Fibroblast of pulmonary artery (primary cell): Measurements from ENCODE around the gene UNC13D.
A peak's percentile ranks its signal among the peaks of the same experiment; 100 is the strongest.

Experiments
- DNase-seq: peaks from one replicate; pipeline ENCODE4 v3.0.0-alpha.2; 2010; ENCODE audit warnings: low read depth
- H3K4me3 ChIP-seq: replicated peaks from 2 replicates; pipeline ENCODE4 v1.5.1; 2011; ENCODE audit warnings: low read depth, mild to moderate bottlenecking, control low read depth, low read length, moderate library complexity
- TF ChIP-seq, protein P1 (sequence below): IDR thresholded peaks from 2 replicates; pipeline ENCODE4 v1.5.1; 2011; ENCODE audit warnings: mild to moderate bottlenecking, control low read depth, low read length, inconsistent platforms; ENCODE audit errors: missing control alignments

The UNC13D gene

DNA sequence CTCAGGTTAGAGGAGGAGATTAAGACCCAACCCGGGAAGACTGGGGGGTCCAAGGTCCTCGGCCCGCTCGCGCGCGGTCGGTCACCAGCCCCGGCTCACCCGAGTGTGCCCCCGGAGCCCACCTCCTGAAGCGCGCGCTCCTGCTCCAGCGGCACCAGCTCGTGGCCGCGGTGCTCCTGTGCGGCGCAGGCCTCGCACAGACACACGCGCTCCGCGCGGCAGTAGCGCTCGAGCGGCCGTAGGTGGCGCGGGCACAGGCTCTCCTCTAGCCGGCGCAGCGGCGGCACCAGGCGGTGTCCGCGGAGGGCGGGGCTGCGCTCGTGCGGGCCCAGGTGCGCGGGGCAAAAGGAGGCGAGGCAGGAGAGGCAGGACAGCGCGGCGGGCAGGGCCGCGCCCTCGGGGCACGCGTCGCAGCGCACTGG, 33.6 kb upstream of the UNC13D start:
- TF ChIP-seq, protein P1, sequence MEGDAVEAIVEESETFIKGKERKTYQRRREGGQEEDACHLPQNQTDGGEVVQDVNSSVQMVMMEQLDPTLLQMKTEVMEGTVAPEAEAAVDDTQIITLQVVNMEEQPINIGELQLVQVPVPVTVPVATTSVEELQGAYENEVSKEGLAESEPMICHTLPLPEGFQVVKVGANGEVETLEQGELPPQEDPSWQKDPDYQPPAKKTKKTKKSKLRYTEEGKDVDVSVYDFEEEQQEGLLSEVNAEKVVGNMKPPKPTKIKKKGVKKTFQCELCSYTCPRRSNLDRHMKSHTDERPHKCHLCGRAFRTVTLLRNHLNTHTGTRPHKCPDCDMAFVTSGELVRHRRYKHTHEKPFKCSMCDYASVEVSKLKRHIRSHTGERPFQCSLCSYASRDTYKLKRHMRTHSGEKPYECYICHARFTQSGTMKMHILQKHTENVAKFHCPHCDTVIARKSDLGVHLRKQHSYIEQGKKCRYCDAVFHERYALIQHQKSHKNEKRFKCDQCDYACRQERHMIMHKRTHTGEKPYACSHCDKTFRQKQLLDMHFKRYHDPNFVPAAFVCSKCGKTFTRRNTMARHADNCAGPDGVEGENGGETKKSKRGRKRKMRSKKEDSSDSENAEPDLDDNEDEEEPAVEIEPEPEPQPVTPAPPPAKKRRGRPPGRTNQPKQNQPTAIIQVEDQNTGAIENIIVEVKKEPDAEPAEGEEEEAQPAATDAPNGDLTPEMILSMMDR, result peak; percentile 30
- DNase-seq, result peak; percentile 73
- H3K4me3 ChIP-seq, result peak overlapping the region; percentile 90

DNA sequence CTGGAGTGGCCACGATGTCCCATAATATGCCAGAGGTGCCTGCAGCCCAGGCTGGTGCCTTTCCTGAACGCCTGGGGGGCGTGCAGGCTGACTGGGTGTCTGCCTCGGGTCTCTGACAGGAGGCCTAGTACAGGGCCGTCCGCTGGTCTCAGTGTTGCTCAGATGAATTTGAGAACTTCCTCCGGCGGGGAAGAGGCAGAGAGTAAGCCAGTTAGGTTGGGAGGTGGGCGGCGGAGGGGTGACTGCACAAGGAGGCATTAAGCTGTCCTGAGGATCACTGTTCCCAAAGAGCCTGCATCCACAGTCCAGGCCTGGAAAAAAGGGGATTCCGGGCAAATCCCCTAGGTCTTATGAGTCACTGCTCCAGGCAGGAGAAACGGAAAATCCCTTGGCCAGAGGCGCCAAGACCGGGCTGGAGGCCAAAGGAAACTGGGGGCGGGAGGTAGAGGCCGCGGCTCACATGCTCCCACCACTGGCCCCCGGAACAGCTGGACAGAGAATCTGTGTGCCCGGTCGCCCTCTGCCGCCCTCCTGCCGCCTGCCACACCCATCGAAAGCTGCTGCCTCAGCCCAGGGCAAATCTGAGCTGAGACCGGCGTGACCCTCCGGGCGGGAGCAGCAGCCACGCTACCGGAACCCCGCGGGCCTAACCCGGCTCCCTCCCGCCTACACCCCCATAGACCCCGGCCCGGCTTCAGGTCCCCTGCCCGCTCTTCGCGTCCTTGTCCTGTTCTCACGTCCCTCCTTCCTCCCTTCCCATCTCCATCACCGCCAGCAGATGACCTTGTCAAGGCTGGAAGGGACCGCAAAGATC, 32.9 kb upstream of the UNC13D start:
- TF ChIP-seq, protein P1, result peak; percentile 8
- peak overlapping the region; percentile 90 for H3K4me3 ChIP-seq
- peak; percentile 98 for DNase-seq

DNA sequence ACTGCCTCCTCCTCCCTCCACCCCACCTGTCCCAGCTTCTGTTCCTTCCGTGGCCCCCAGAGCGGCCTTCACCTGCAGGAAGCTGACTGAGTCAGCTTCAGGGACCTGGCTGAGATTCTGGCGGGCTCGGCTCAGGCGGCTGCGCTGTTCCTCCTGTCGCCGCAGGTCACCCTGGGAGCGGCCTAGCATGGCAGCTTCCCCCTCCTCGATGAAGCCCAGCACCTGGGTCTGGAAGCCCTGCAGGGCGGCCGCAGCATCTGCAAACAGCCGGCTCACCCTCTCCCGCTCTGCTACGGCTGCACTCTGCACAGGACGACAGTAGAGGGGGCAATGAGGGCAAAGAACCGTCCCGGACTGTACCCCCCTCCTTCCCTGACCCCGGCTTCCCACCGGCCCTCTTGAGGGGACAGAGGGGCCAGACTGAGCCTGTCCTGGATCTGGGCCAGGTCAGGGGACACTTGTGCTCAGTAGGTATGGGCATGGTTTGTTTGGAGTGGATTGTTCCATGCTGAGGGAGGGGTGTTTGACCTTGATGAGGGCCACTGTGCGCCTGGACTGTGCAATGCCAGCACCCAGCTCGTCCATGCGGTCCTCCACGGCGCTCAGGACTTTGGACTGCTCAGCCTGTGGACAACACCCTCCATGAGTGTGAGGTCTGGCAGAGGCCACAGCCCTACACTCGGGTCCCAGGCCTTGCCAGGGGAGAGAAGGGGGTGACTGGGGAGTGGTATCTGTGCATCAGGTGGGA, 32.2 kb upstream of the UNC13D start:
- TF ChIP-seq, protein P1, result peak; percentile 14
- peak overlapping the region; percentile 90 for H3K4me3 ChIP-seq
- no peak for DNase-seq

DNA sequence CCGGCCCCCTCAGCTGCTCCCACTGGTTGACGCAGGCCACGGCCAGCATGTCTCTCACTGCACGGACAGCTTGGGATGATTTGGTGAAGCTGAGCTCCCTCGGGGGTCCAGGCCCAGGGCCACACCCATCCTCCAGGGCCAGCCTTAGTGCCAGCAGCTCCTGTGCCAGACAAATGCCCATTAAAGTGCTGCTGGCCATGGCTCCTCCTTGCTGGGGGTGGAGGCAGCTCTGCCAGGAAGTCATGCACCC, 31.7 kb upstream of the UNC13D start:
- TF ChIP-seq, protein P1, result no peak
- no peak for DNase-seq
- H3K4me3 ChIP-seq, result peak overlapping the region; percentile 90

DNA sequence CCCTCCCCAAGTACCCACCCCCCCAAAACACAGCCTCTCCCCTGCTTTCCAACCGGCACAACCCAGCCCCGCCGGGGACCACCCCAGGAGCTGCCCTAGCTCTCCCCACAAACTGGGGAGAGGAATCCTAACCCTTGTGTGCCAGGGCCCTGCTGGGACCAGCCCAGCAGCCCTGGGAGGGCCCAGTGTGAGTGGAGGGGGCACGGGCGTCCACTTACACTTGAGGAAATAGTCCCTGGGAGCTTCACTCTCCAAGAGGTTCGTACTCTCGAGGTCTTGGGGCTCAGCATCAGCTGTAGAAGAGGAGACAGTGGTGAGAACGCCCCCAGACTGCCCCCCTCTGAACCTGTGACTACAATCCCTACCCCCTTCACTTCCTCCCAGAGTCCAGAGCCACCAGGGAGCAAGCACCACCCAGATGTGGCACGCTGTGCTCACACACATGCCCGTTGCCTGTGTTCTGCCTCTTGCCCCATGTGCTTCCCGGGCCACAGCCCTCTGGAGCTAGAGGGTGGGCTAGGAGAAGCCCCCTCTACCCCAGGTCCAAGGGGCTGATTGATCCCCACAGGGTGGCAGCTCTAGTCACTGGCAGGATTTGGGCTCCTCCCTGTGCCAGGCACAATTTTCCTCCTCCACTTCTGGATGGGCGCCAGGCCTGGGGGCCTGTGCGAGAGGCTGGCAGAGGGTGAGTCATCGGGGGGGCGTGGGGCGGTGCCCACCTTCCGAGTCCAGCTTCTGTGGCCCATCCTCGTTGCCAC, 31.2 kb upstream of the UNC13D start:
- H3K4me3 ChIP-seq, result no peak overlapping the region
- TF ChIP-seq, protein P1, result no peak
- no peak for DNase-seq

DNA sequence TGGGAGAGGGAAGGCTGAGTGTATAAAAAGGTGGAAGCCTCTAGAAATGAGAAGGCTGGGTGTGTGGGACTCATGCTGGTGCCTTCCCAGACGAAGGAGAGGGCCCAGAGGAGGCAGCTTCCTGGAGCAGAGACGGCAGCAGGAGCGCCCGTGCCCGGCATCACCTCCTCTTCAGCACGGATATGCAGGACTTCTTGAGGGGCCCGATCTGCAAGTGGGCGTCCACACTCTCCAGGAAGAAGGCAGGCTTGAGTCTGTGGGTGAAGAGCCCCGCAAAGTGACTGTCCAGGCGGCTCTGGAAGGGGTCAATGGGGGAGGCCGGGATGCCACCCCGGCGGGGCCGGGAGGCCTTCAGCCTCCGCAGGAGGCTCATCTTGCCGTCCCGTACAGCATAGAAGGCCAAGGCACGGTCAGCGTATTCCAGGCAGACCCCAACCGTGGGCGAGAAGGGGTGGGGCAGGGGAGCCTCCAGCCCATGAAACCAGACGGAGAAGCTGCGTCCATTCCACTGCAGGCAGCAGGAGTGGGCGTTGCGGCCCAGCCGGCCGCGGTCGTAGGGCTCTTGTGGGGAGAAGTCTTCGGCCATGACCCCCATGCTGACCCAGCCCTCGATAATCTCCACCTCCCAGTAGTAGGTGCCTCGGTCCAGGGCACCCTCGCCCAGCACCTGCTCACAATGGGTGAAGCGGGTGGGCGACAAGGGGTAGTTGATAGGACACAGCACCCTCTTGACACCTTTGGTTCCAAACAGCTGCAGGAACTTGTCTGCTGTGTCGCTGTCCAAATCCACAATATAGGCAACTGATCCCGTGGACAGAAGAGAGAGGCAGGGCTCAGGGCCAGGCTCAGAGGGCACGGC, 30.3 kb upstream of the UNC13D start:
- no peak for DNase-seq

More for the DNA sequence above, 30.3 kb upstream of the UNC13D start:
- no peak overlapping the region for H3K4me3 ChIP-seq
- TF ChIP-seq, protein P1, result no peak
